Measurements from ENCODE around the gene HERC3.

HERC3 gene

DNA sequence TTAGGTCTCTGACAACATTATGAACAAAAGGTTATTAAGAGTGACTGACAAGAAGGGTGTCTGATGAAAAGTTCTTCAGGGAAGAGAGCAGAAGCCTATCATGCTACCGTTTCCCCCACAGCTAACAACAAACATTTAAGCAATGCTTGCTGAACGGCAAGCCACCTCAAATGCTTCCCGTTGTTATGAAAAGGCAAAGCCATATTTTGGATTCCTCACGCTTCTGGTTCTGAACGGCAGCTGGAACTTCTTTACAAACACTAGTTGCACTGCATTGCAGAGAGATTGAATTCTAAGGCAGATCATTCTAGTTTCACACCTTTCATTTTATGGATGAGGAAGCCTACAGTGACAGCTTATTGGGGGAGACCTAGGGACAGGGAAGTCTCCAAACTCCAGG lies 153.9 kb downstream of the HERC3 start:
- DNase-seq (ENCODE audit: low spot score), result no peak

DNA sequence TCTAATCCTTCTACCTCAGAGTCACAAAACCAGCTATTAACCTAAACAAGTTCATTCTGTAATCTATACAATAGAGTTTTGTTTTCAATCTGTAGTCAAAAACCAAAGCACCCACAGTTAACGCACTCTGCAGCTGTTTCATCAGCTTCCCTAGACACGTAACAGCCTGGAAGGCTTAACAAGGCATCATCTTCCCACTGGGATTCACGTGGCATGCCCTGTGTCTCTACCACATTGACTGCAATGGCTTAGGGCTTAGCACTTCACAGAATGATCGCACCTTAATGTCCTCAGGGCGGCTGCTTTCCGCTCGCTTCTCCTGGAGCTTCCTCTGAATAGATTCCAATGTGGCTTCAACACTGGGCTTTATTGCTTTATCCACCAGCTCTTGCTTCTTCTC lies 155.1 kb downstream of the HERC3 start:
- DNase-seq (ENCODE audit: low spot score), result no peak

DNA sequence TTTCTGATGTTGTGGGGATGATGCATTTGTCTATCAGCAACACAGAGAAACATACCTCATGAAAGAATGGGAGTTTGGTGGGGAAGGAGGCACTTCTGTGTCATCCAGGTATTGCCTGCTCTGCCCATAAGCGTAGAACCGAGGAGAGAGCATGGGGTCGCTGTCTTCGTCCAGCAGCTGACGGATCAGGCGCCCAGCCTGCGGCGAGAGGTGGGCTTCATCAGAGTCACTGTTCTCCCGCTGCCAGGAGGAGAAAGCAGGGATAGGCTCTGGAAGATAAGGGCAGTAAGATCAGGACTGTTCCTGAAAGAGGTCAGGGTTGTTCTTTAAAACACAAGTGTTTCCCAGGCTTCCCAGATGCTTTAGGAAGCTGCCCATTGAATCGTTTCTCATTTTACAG lies 158.1 kb downstream of the HERC3 start:
- DNase-seq (ENCODE audit: low spot score), result no peak

DNA sequence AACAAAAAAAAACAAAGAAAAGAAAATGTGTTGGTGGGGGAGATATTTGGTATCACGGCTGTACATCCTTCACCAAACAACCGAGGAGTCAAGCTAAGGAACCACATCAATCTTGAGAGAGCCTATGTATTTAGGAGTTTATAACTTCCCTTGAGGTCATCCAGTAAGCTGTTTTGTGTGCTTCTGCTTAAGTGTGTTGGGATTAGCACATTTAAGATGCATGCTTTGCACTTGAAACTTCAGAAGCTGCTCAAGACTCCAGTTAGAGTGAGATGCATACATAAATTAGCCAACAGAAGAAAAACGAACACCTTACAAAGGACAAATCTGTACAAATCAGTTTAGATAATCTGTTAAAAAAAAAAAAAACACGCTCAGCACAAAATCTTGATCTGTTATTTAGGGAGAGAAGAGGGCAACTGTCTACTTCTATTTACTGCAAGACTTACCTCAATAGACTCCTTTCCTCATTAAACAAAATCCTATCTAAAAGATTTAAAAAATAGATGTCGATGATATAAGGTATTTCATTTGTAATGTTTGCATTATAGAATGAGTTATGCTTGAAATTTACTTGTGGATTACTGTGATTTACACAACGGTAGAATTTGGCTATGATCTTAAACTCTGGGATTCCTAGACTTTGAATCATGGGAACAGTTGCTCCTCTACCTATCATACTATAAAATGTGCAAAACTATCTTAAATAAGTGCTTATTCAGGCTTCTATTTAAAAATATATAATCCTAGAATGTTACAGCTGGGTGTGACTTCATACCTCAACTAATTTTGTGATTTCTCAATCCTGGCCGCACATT lies 159.2 kb downstream of the HERC3 start:
- DNase-seq (ENCODE audit: low spot score), result no peak

DNA sequence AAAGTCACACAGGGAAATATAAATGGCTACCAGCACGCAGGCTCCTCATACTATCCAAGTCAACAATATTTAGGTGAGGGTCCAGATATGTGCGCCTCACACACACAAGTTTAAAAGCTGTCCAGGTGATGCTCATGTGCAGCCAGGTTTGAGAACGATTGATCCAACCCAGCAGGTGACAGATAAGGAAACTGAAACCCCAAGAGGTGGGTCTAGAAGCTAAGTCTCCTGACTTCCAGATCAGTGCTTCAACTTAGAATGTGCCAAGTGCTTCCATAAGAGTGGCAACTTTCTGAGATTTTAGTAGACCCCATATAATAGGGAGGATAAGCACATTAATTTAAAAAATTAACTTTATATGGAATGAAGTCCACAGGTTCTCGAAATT lies 159.8 kb downstream of the HERC3 start:
- no peak for DNase-seq (ENCODE audit: low spot score)

DNA sequence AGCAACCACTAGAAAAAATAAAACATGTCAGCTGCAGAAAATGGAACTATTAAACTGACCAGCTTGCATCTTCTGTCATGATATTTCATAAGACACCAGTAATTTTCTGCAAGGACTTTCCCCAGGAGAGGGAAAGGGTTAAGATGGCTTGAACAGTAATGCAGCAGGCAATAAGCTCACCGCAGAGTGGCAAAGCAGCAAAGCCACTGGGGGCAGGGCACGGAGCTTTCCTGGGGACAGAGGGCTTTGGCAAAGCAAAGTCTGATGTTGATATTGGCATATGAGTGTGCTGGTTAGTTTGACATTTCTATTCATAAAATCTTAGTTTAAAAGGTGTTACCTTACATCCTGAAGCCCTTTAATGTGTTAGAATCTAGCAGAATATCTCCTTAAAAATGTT lies 160.5 kb downstream of the HERC3 start:
- no peak for DNase-seq (ENCODE audit: low spot score)

DNA sequence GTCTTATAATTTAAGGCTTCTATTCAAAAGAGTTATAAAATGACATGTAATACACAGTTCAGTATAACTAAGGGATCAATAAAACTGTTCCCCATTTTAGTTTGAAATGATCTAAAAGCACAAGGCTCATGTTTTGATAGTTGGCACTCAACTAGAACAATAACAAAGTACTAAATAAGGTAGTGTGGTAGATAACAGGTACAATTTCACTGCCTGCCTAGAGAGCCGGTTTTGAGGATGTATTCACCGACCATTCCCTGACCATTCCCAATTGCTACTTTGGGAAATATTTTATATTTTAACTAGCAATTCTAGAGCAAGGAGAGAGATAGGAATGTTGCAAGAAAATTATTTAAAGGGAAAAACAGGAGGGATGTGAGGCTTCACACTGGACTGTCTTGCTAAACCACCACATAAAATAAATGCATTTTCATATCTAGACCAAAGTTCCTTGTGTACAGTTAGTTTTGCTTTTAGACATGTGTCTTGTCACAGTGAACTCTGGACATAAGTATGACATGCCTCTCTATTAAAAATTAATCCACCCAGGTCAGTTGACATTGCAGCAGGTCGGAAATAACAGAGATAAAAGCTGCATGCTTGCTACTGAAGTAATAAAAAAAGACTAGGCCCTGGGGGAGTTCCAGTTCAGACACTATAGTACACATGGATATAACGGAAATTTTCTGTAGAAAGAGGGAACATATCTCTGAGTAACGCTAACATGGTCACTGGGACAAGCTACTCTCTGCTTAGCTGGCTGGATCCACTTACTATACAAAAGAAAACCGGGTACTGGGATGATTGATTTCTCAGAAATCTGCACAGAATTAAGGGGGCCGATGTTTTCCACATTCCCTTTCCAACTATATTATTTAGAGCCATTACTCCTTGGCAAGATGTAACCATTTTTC lies 161.6 kb downstream of the HERC3 start:
- no peak for DNase-seq (ENCODE audit: low spot score)

DNA sequence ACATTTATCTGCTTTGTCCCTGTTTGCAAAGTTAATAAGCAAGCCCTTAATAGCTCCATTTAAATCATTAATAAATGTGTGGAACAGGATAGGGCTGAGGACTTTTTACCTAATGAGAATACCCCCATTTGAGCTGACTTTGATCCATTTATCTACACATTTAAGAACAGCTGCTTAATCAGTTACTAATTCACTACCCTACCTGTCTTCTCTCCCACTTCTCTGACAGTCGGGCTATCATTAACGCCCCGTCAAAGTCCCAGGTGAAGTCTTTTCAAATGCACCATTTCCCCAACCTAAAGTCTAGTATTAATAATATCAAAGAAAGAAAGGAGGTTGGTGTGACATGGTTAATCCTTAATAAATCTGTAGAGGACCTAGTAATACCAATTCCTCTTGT lies 162.5 kb downstream of the HERC3 start:
- DNase-seq (ENCODE audit: low spot score), result no peak

DNA sequence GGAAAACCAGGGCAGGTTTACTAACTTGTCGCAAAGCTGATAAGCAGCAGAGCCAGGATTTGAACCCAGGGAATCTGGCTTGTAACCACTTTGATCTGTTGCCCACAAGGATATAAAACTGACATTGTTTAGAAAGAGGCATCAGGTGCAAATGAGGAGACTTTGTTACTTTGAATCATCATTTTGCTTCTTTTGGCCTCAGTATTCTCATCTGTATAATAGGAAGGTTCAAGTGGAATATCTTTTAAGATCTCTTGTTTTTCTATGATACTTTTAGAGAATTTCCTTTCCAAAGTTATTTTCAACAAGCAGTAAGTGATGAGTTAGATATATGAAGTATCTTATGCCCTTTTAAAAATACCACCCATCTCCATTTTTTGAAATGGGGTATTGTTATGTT lies 163.2 kb downstream of the HERC3 start:
- no peak for DNase-seq (ENCODE audit: low spot score)

DNA sequence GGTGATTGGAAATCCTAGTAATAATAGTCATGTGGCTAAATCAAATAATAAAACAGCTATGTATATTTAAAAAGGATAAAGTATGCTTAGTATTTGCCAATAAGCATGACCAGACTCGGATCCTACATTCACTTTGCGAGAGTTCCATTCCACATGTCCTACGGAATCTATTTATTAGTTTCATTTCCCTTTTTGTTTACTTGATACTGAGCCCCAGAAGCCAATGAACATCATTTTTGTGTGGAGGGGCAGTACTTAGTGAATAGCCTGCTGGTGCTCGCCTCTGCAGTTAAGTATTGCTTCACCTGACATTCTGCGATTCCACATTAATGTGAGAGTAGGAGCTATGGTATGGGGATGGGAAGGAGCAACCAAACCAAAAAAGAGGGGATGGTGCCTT lies 163.9 kb downstream of the HERC3 start:
- DNase-seq (ENCODE audit: low spot score), result no peak

DNA sequence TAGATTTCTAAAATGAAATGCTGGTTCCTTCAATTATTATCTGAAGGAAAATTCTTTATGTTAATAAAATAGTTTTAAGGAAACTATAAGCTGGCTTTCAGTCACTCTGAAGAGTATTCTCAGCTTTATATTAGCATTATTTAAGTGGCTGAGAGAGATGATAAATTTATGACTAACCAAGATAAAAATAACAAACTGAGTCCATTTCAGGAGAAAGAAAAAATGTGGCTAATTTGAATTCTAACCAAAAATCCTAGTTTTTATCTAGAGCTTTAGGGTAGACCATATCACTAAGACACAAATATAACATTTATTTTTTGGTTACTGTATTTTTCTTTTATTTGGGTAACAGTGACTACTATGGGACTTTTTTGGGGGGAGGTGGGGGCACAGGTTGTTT lies 164.8 kb downstream of the HERC3 start:
- no peak for DNase-seq (ENCODE audit: low spot score)

DNA sequence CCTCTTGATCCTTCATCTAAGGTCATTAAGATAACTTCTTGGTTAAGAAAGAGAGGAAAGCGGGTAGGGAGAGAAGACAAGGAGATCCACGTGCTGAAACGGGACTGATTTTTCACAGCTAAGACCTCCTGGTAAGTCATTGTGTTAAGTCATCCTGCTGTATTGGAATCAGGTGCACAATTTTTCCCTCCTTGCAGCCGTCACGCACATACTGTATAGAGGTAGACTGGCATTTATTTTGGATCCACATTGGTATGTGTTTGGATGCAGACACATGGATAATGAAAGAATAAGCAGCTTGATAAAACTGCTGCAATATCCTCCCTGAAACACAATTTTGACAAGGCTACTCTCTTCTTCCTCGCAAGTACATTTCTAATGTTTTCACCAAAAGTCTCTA lies 165.5 kb downstream of the HERC3 start:
- DNase-seq (ENCODE audit: low spot score), result no peak
